NK-92 (cell line): ENCODE results near the gene TSGA10IP.

Experiments
- DNase-seq: peaks from one replicate; lab custom pipeline; 2025; ENCODE audit not compliant: unreplicated experiment; lab: John Stamatoyannopoulos, UW

Gene TSGA10IP

DNA sequence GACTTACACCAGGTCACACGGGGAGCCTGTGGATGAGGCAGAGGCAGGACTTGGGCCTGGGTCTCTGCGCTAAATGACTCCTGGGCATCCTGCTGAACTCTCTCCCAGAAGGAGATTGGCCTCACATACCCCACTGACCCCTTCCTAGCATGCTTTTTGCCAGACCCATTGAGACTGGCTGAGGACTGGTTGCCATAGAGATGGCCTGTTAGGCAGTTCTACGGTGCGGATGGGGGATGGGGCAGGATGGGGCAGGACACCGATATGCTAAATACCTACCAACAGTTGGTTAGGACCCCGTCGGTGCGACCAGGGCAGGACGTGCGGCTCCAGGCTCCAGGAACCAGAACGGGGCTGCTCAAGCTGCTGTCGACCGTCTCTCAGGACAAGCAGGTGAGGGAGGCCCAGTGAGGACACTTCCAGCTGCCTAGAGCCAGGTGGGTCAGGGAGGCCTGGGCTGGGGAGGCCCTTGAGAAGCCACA is at the start of gene TSGA10IP:
TSS of gene TSGA10IP (plus strand) at position 51 of the 482 bp plus-strand sequence. CDS start at position 247, 196 bp downstream.
- no peak for DNase-seq

DNA sequence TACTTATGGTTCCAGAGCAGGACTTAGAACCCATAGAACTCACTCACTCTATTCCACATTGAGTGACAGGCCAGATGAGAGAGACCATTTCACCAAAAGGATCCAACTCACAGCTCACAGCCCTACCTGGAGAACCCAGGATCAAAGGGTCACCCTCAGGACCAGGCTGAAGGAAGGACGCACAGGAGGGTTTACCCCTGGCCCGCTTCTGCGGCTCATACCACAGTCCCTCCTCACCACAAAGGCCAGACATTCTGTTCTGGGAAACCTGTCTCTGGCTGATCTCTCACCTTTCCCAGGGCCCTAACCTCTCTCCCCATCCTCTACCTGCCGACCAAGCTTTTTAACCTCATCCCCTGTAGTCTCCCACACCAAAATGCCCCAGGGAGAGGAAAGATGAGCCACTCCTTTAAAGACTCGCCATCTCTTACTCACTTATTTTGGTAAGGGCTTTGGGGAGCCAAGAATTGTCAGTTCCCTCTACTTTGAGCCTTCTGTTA is 49.7 kb upstream of the TSGA10IP start:
- no peak for DNase-seq

DNA sequence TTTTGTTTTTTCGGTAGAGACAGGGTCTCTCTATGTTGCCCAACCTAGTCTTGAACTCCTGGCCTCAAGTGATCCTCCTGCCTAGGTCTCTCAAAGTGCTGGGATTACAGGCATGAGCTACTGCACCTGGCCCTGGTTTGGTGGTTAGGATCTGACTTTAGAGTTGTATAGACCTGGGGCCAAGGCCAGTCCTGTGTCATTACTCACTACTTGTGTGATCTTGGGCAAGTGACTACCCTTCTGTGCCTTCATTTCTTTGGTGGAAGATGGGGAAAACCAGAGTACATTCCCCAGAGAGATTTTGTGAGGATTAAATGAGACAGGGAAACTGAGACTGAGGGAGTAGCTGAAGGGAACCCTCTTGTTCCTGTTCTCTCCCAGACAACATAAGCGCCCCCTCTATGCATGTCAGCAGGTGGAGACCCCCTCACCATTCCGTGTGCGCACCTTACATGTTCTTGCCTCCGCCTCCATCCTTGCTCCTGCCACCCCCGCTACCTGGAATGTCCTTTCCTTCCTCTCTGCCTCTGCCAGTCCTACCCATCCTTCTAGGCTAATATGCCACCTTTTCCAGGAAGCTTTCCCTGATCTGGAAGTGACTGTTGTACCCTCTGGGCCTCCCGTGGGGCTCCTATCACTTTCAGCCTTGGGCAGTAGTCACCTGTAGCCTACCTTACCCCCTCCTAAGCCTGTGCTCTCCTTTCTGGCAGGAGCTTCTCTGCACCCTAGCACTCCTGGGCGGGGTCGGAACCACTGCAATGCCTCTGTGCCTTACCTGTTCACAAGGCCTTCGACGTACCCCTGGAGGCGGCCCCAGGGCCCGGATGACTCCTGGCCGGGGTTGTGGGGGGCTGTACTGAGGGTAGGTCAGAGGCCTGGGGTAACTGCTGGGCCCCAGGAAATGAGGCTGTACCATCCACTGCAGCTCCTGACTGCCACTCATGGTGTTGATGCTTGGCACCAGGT is 49.0 kb upstream of the TSGA10IP start:
- DNase-seq, result no peak

DNA sequence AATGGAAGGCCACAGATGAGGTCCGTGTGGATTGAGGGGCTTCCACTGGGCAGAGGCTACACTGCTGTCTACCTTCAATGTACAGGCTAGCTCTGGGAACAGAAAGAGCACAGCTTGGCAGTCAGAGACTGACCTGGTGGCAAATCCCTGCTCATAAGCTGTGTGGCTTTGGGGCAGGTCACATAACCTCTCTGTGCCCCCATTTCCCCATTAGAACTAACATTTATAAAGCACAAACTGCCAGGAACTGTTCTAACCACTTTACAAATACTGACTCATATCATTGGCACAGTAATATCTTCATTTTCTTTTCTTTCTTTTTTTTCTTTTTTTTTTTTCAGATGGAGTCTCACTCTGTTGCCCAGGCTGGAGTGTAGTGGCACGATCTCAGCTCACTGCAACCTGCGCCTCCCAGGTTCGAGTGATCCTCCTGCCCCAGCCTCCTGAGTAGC is 48.2 kb upstream of the TSGA10IP start:
- DNase-seq, result no peak

DNA sequence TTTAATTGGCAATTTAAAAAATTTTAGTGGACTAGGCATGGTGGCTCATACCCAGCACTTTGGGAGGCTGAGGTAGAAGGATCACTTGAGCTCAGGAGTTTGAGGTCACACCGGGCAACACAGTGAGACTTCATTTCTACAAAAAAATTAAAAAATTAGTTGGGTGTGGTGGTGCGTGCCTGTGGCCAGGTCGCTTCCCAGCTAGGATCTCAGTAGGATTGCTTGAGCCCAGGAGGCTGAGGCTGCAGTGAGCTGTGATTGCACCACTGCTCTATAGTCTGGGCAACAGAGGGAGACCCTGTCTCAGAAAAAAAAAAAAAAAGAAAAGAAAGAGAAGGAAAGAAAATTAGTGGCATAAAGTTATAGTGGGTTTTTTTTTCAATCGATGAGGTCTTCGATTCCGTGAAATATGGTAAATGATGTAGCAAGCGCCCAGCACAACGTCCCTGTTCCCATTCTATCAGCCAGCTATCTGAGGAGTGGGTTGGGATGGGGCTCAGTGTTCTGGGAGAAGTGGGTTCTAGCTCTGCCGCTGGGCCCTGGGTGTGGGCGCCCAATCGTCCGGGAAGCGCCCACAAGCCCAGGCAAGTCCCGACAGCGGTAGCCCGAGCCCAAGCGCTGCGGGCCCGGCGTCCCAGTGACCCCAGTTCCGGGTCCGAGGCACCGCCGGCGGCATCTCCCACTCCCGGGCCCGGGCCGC is 46.5 kb upstream of the TSGA10IP start:
- no peak for DNase-seq

DNA sequence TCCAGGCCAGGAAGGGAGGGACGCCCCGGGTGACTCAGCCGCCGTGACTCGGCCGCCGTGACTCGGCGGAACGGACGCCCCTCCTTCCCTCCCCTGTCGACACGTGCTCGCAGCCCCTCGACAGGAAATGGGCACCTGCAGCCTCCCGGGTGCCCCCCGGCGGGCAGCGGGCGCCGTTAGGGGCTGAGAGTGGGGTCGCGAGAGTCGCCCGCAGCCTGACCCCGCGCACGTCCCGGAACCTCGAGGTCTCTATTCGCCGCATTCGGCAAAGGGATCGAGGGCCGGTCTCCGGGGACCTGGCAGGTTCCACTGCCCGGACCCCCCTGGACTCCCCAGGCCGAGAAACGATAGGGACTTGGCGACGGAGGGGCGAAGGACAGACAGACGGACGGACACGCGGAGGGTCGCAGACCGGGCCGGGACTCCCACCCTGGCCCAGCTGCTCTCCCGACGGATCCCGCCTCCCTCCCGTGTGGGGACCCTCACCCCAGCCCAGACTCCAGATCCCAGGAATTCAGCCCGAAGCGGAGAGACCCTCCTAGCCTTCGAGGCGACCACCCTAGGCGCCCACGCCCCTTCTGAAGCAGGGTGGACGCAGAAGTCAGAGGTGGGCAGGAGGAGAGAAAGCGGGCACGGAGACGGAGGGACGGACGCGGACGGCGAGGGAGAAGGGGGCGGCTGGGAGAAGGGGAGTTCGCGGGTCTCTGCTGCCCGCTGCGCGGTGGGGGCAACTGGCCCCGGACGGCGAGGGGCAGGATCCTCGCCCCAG is 45.7 kb upstream of the TSGA10IP start:
- DNase-seq, result no peak

DNA sequence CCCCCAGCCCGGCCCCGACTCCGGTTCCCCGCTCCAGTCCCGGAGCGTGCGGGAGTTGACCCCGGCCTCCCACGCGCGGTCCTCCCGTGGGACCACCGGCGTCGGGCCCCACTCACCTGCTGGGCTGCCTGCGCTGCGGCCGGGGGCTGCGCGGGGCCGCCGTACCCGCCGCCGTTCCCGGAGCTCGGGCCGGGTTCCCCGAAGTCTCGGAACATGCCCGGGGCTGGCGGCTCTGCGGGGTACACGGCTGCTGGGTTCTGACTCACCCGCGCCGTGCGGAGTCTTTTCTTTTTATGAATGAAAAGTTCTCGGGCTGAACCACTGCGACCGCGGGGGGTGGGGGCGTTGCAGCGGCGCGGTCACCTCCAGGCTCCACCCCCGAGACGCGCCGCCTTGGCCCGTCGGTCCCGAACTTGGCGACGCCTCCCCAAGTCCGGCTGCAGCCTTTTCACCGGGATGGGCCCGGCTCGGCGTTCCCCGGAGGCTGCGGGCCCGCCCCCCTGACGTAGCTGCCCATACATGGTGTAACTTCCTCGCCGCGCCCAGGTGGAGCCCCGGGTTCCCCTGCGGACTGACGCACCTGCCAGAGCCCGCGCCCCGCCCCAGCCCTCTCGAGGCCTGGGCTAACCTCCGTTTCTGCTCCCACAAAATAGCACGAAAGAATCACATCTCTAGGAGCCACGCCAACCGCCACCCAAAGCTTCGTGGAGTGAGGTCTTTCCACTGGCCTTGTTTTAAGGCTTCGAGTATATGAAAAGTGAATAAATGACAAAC is 45.0 kb upstream of the TSGA10IP start, which contains the start of gene FOSL1:
TSS of gene FOSL1 (minus strand) at position 264 of the 774 bp plus-strand sequence. CDS start at position 215, 49 bp downstream.
- DNase-seq, result no peak

DNA sequence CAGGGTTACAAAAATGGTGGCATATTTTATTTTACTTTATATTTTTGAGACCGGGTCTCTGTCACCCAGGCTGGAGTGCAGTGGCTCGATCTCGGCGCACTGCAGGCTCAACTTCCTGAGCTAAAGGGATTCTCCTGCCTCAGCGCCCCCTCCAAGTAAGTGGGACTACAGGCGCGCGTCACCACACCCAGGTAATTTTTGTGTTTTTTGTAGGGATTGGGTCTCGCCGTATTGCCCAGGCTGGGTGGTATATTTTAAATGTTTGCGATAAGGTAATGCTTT is 44.4 kb upstream of the TSGA10IP start:
- no peak for DNase-seq

DNA sequence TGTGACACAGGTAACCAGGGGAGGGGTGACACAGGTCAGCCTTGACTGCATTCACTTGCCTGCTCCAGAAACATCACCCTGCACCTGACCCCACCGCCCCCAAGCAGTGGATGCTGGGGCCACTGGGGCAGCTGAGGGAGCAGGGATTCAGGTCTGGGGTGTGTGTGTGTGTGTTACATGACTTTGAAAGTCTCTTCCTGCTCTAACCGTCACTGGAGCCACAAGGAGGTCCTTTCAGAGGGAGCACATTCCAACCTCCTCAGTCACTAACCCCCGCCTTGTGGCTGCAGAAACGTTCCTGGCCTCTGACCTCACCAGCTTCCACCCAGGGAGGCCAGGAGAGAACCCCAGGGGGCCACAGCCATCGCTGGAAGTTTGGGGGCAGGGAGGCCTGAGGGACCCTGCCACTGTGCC is 42.2 kb upstream of the TSGA10IP start:
- no peak for DNase-seq

DNA sequence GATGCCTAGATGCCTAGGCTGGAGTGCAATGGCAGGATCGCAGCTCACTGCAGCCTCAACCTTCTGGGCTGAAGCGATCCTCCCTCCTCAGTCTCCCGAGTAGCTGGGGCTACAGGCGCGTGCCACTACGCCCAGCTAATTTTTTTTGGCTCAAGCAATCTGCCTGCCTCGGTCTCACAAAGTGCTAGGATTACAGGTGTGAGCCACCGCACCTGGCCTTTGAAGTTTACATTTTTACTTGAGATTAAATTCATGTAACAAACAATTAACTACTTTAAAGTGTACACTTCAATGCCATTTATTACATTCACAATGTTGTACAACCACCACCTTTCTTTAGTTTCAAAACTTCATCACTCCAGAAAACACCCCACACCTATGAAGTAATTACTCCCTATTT is 41.6 kb upstream of the TSGA10IP start:
- DNase-seq, result no peak

DNA sequence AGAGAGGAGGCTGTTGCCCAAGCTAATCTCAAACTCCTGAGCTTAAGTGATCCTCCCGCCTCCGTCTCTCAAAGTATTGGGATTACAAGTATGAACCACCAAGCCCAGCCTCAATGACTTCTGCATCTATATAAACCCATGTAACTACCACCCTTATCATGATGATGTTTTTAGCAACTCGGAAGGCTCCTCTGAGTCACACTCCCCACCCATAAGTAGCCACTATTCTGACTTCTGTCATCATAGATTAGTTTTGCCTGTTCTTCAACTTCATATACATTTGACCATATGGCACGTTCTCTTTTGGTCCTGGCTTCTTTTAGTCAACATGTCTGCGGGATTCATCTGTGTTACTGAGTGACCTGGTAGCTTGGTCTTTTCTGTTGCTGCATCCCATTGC is 38.7 kb upstream of the TSGA10IP start:
- DNase-seq, result no peak

DNA sequence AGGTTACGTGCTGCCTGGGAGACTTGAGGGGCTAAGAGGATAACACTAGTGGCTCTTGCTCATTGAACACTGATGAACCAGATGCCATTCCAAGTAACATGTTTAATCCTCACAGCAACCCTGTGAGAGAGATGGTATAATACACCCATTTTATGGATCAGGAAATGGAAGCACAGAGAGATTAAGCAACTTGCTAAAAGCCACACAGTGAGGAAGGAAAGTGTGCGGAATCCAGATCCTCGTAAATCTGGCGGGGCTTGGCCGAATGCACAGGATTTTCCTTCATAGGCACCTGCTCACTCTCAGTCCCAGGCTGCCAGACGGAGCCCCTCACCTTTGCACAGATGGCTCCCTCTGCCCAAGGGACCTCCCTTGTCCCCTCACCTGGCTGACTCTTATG is 37.4 kb upstream of the TSGA10IP start:
- no peak for DNase-seq

DNA sequence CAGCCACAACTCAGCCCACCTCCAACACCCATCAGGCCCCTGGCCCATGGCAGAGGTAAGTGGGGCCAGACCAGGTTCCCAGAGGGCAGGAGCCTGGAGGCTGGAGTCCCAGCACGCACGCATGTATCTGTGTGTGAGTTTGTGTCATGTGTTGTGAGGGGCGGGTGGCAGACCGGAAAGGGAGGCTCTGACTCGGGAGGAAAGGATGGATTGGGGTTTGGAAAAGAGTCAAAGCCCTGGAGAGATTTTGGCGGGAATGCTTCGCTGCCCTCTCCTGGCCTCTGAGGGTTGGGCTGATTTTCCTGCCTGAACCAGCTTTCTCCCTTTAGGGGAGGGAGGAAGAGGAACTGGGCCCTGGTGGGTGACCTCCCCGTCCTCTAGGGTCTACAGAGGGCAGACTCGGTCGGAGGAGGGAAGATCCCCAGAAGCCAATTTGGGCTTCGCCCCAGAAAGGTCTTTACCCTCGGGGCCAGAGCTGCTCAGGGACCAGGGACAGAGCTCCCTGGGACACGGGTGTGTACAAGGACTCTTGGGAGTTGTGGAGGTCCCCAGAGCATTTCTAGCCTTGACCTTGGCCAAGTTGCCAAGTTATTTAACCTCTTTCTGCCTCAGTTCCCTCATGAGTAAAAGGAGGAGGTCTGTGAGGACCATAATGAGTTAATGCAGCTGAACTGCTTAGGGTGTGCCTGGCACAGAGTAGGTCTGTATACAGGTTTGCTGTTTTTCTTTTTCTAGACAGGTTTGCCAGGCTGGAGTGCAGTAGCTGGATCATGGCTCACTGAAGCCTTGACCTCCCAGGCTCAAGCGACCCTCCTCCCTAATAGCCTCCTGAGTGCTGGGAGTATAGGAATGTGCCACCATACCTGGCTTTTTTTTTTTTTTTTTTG is 33.4 kb upstream of the TSGA10IP start:
- no peak for DNase-seq

DNA sequence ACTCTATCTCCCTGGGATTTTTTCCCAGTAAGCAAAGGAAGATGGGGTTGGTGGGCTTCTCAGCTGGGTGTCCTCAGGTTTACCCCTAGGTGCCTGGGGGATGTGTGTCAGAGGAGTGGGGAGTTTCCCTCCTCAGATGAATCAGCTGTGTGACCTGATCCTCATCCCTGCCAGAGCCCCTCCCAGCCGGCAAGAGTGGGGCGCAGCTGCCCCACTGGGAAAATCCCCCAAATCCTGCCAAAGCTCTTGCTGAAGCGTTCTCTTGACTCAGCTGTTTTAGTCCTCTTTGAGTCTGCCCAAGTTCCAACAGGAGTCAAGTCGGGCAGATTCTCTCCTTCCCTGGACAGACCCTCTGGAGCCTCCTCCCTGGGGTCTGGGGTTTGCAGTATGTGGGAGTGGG is 32.4 kb upstream of the TSGA10IP start:
- no peak for DNase-seq

DNA sequence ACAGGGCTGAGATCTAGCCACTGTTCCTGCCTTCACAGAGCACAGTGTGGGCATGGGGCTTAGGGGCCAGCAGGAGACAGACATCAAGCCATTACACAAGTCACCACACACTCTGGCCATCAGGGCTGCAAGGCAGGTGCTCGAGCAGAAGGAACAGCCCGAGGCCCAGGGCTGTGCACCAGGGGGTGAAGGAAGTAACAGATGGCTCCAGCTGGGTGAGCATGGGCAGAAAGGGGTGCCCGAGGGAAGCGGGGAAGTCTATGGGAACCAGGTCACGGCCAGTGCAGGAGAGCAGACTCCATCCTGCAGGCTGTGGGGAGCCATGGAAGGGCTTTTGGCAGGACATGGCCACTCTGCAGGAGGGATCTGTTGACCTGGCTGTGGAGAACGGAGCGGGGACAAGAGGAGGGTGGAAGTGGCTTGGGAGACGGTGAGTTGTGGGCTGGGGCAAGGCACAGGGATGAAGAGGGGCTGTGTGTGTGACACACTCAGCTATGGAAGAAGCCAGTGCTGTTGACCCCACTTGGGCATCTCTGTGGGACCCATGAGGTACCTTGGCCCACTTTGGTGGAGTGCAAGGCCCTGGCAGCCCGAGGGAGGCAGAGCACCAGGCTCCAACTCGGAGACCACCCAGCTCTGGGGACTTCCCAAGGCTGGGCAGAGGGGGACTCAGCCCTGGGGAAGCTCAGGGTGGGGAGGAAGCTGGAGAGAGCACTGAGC is 30.0 kb upstream of the TSGA10IP start:
- no peak for DNase-seq

DNA sequence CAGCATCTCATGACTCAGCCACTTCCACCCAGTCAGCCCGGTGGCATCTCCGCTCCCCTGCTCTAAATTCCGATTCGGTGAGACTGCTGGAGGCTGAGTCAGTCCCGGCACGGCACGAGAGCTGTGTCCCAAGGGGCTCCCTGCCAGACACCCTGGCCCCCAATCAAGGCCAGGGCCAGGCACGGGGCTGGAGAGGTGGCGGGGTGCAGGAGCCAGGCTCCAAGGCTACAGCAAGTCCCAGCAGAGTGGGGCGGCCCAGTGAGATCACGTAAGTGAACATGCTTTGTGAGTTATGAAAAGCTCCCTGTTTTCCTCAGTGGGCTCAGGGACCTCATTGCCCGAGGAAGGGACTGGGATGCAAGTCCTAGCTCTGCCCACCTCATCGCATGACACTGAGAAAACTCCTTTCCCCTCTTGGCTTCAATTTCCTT is 29.4 kb upstream of the TSGA10IP start:
- DNase-seq, result no peak

DNA sequence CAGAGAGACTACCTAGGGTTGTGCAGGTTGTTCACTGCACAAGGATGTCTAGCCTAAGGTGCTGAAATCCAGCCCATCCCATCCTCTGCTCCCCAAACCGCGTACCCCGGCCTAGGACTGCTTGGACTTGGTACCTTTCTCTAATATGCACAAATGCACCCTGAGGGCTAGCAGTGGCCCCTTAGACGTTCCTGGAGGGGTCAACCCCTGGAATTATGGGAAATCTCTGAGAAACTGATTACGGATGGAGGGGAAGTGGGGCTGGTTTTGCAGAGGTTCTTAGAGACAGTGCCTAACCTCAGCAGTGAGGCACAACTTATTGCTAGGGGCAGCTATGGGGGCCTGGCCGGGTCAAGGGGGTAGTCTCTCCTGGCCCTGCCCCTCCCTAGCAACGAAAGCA is 28.9 kb upstream of the TSGA10IP start:
- no peak for DNase-seq

DNA sequence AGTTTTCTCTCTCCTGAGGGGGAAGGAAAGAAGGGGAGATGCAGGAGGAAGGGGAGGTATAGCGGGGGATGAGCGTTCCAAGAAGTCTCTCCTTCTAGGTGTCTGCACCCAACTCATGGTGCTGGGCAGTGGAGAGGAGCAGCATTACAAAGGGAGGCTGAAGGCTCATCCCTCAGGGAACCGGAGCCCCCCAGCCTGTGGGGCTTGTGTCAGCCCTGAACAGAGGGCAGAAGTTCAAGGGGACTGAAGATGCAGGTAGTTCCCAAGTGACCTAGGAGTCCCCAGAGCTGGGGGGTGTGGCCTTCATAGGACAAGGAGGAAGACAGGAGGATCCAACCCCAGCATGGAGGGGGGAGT is 28.2 kb upstream of the TSGA10IP start:
- DNase-seq, result no peak
